HepG2 (cell line): ENCODE results near the gene NRSN2. TPM values are rescaled to one million over a fixed set of nuclear protein-coding genes. Genes with fewer than 3 reads are reported as not detected.

Experiments used
- CAMTA2 ChIP-seq: sonication (generic); formaldehyde crosslinking; IDR thresholded peaks from 2 replicates; pipeline ENCODE4 v1.4.0; 2020; ENCODE audit warnings: mild to moderate bottlenecking, missing genetic modification reagents, borderline replicate concordance
- ELF3 ChIP-seq: IDR thresholded peaks from 2 replicates; pipeline ENCODE4 v1.6.1; 2016; ENCODE audit warnings: missing genetic modification reagents, missing compliant biosample characterization
- ETV6 ChIP-seq: sonication (generic); formaldehyde crosslinking; conservative IDR thresholded peaks from 2 replicates; pipeline ENCODE4 v1.4.0; 2020; ENCODE audit warnings: missing genetic modification reagents
- EZH2 ChIP-seq: conservative IDR thresholded peaks from 2 replicates; pipeline ENCODE4 v1.6.1; 2012; ENCODE audit warnings: mild to moderate bottlenecking, low read depth, low read length, moderate library complexity
- GATA4 ChIP-seq: sonication (generic); IDR thresholded peaks from 2 replicates; pipeline ENCODE4 v1.6.1; 2016; ENCODE audit warnings: antibody characterized with exemption, low read depth, borderline replicate concordance
- HIVEP1 ChIP-seq: sonication (generic); formaldehyde crosslinking; IDR thresholded peaks from 2 replicates; pipeline ENCODE4 v1.4.0; 2020; ENCODE audit warnings: mild to moderate bottlenecking, missing genetic modification reagents
- KAT2B ChIP-seq: fragments of 150-350 bp; IDR thresholded peaks from 2 replicates; pipeline ENCODE4 v1.6.1; 2014; ENCODE audit warnings: low read depth, low read length, borderline replicate concordance
- KDM5A ChIP-seq: fragments of 200-600 bp; sonication (generic); IDR thresholded peaks from 2 replicates; pipeline ENCODE4 v1.7.0; 2018; ENCODE audit warnings: antibody characterized with exemption, mild to moderate bottlenecking, low read length, borderline replicate concordance
- MLLT10 ChIP-seq: sonication (generic); formaldehyde crosslinking; IDR thresholded peaks from 2 replicates; pipeline ENCODE4 v1.4.0; 2020; ENCODE audit warnings: missing genetic modification reagents
- SRSF4 ChIP-seq: fragments of 200-400 bp; formaldehyde crosslinking; IDR thresholded peaks from one replicate; pipeline ENCODE4 v1.6.1; 2018; ENCODE audit warnings: mild to moderate bottlenecking, low read depth, low read length, moderate library complexity; ENCODE audit not compliant: poor library complexity, severe bottlenecking
- ZFP82 ChIP-seq: sonication (generic); formaldehyde crosslinking; IDR thresholded peaks from 2 replicates; pipeline ENCODE4 v1.5.1; 2020; ENCODE audit warnings: mild to moderate bottlenecking, missing genetic modification reagents, borderline replicate concordance
- ZMYM4 ChIP-seq: sonication (generic); formaldehyde crosslinking; IDR thresholded peaks from 2 replicates; pipeline ENCODE4 v1.8.1; 2023; ENCODE audit warnings: mild to moderate bottlenecking, missing genetic modification reagents
- ZNF12 ChIP-seq: sonication (generic); formaldehyde crosslinking; IDR thresholded peaks from 2 replicates; pipeline ENCODE4 v1.5.0; 2020; ENCODE audit warnings: missing genetic modification reagents
- ZNF180 ChIP-seq: sonication (generic); formaldehyde crosslinking; IDR thresholded peaks from 2 replicates; pipeline ENCODE4 v1.4.0; 2020; ENCODE audit warnings: low read depth, missing genetic modification reagents, borderline replicate concordance
- ZNF256 ChIP-seq: sonication (generic); formaldehyde crosslinking; conservative IDR thresholded peaks from 2 replicates; pipeline ENCODE4 v1.4.0; 2020; ENCODE audit warnings: missing genetic modification reagents
- ZNF569 ChIP-seq: sonication (generic); formaldehyde crosslinking; IDR thresholded peaks from 2 replicates; pipeline ENCODE4 v1.5.0; 2020; ENCODE audit warnings: mild to moderate bottlenecking, missing genetic modification reagents, moderate library complexity, borderline replicate concordance
- ZNF768 ChIP-seq: sonication (generic); formaldehyde crosslinking; IDR thresholded peaks from 2 replicates; pipeline ENCODE4 v1.4.0; 2020; ENCODE audit warnings: missing genetic modification reagents
- polyA plus RNA-seq, 8 experiments: library from polyadenylated mRNA; depleted of rRNA in 3 of 8; stranded (reverse) in 7 of 8; unstranded in 1 of 8; fragments of >200 nt; fragmentation: Illumina TruSeq in 4 of 8; extraction: Trizol in 4 of 8; gene quantifications; 2 replicates each; pipeline versions ENCODE4 v1.2.1 to v1.2.3, GENCODE V29; 2011 to 2016; ENCODE audit warnings: low read depth in 4 of 8, missing spikeins in 1 of 8, mixed read lengths in 1 of 8; ENCODE audit not compliant: insufficient read depth in 1 of 8
- total RNA-seq, 5 experiments: library from RNA; depleted of rRNA; stranded (reverse); fragments of >200 nt; fragmentation: Illumina TruSeq; extraction: Trizol; gene quantifications; 2 replicates each; pipeline ENCODE4 v1.2.3, GENCODE V29; 2016; ENCODE audit warnings: low read depth in 1 of 5
- TF ChIP-seq, protein P1 (sequence below): sonication (generic); formaldehyde crosslinking; IDR thresholded peaks from 2 replicates; pipeline ENCODE4 v1.4.0; 2020; ENCODE audit warnings: mild to moderate bottlenecking, missing genetic modification reagents
- TF ChIP-seq, protein P2 (sequence below): sonication (generic); formaldehyde crosslinking; IDR thresholded peaks from 2 replicates; pipeline ENCODE4 v1.4.0; 2020; ENCODE audit warnings: missing genetic modification reagents
- TF ChIP-seq, protein P3 (sequence below): sonication (generic); formaldehyde crosslinking; IDR thresholded peaks from 2 replicates; pipeline ENCODE4 v1.8.1; 2023; ENCODE audit warnings: mild to moderate bottlenecking, missing genetic modification reagents
- TF ChIP-seq, protein P4 (sequence below): sonication (generic); formaldehyde crosslinking; IDR thresholded peaks from 2 replicates; pipeline ENCODE4 v1.8.0; 2022; ENCODE audit warnings: mild to moderate bottlenecking, missing genetic modification reagents, moderate library complexity

Gene NRSN2
- total and polyA plus RNA-seq, 2 of the 13 experiments (the other 11 are each of a cell fraction or from before 2014, with no cell fraction given), result 32.3 to 49.4 TPM

DNA sequence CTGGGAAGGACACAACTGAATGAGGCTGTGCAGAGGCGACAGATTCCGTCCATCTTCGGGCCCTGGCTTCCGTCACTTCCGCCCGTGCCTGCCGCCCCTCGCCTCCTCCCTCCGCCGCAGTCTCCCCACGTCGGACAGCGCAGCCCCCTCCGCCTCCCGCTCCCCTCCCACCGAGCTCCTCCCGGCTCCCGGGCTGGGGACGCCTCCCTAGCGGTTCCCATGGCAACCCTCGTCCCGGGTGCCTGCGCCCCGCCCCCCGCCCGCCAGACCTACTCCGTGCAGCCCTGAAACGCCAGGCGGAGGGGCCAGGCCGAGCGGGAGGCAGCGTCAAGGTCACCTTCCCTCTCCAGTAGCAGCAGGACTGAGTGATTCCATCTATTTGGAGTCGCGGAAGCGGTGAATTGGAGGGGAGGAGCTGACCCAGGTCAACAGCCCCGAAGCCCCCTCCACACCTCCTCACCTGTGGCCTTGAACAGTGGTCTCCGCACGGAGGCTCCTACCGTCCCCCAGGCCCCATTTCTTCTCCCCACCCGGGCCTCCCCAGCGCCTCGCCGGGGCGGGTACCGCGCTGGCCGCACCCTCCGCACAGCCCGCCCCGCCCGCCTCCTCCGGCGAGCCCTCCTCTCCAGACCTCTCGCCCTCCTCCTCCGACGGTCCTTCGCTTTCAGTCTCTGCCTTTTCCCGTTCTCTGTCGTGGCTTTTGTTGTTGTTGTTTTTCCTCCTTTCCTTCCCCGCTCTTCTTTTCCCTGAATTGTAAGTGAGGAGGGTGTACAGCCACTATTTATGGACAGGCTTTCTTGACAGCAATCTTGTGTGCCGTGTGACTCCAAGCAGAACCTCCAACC, 951 bp downstream of the NRSN2 start (continued):
- TF ChIP-seq, protein P1, sequence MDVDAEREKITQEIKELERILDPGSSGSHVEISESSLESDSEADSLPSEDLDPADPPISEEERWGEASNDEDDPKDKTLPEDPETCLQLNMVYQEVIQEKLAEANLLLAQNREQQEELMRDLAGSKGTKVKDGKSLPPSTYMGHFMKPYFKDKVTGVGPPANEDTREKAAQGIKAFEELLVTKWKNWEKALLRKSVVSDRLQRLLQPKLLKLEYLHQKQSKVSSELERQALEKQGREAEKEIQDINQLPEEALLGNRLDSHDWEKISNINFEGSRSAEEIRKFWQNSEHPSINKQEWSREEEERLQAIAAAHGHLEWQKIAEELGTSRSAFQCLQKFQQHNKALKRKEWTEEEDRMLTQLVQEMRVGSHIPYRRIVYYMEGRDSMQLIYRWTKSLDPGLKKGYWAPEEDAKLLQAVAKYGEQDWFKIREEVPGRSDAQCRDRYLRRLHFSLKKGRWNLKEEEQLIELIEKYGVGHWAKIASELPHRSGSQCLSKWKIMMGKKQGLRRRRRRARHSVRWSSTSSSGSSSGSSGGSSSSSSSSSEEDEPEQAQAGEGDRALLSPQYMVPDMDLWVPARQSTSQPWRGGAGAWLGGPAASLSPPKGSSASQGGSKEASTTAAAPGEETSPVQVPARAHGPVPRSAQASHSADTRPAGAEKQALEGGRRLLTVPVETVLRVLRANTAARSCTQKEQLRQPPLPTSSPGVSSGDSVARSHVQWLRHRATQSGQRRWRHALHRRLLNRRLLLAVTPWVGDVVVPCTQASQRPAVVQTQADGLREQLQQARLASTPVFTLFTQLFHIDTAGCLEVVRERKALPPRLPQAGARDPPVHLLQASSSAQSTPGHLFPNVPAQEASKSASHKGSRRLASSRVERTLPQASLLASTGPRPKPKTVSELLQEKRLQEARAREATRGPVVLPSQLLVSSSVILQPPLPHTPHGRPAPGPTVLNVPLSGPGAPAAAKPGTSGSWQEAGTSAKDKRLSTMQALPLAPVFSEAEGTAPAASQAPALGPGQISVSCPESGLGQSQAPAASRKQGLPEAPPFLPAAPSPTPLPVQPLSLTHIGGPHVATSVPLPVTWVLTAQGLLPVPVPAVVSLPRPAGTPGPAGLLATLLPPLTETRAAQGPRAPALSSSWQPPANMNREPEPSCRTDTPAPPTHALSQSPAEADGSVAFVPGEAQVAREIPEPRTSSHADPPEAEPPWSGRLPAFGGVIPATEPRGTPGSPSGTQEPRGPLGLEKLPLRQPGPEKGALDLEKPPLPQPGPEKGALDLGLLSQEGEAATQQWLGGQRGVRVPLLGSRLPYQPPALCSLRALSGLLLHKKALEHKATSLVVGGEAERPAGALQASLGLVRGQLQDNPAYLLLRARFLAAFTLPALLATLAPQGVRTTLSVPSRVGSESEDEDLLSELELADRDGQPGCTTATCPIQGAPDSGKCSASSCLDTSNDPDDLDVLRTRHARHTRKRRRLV (CRISPR knock-in tag), result peak; percentile 94; the same call in 1 of the 2 replicates
- TF ChIP-seq, protein P2, sequence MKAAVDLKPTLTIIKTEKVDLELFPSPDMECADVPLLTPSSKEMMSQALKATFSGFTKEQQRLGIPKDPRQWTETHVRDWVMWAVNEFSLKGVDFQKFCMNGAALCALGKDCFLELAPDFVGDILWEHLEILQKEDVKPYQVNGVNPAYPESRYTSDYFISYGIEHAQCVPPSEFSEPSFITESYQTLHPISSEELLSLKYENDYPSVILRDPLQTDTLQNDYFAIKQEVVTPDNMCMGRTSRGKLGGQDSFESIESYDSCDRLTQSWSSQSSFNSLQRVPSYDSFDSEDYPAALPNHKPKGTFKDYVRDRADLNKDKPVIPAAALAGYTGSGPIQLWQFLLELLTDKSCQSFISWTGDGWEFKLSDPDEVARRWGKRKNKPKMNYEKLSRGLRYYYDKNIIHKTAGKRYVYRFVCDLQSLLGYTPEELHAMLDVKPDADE (CRISPR knock-in tag), result peak; percentile 95
- TF ChIP-seq SRSF4, result no peak
- TF ChIP-seq, protein P3, sequence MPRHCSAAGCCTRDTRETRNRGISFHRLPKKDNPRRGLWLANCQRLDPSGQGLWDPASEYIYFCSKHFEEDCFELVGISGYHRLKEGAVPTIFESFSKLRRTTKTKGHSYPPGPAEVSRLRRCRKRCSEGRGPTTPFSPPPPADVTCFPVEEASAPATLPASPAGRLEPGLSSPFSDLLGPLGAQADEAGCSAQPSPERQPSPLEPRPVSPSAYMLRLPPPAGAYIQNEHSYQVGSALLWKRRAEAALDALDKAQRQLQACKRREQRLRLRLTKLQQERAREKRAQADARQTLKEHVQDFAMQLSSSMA (CRISPR knock-in tag), result no peak
- peak; percentile 96 for TF ChIP-seq HIVEP1
- TF ChIP-seq ETV6 (CRISPR knock-in tag), result peak; percentile 95
- peak; percentile 97 for TF ChIP-seq ELF3 (CRISPR knock-in tag)
- no peak for TF ChIP-seq KAT2B
- TF ChIP-seq, protein P4, sequence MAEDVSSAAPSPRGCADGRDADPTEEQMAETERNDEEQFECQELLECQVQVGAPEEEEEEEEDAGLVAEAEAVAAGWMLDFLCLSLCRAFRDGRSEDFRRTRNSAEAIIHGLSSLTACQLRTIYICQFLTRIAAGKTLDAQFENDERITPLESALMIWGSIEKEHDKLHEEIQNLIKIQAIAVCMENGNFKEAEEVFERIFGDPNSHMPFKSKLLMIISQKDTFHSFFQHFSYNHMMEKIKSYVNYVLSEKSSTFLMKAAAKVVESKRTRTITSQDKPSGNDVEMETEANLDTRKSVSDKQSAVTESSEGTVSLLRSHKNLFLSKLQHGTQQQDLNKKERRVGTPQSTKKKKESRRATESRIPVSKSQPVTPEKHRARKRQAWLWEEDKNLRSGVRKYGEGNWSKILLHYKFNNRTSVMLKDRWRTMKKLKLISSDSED, result no peak
- peak; percentile 92 for TF ChIP-seq ZNF569 (CRISPR knock-in tag)
- TF ChIP-seq MLLT10 (CRISPR knock-in tag), result no peak
- TF ChIP-seq ZNF256 (CRISPR knock-in tag), result peak; percentile 82; the same call in 1 of the 2 replicates
- peak; percentile 97 for TF ChIP-seq ZMYM4 (CRISPR knock-in tag)
- TF ChIP-seq ZFP82 (CRISPR knock-in tag), result no peak
- TF ChIP-seq EZH2, result no peak
- TF ChIP-seq KDM5A, result peak; percentile 66; the same call in 1 of the 2 replicates
- 0 out of 2 replicates have a peak, but pooled peaks have one; percentile 63 for TF ChIP-seq GATA4
- peak; percentile 41; the same call in 1 of the 2 replicates for TF ChIP-seq ZNF12 (CRISPR knock-in tag)
- TF ChIP-seq ZNF768, result peak; percentile 39
- TF ChIP-seq CAMTA2, result no peak
- TF ChIP-seq ZNF180 (CRISPR knock-in tag), result 0 out of 2 replicates have a peak, but pooled peaks have one; percentile 37
